ENCODE measurements around the gene SEZ6L2.
"Not testable (repeated sequence)": the region's sequence is repeated elsewhere in the genome, so short reads cannot be mapped to it uniquely, and the experiment has no call there.

SEZ6L2 gene

DNA sequence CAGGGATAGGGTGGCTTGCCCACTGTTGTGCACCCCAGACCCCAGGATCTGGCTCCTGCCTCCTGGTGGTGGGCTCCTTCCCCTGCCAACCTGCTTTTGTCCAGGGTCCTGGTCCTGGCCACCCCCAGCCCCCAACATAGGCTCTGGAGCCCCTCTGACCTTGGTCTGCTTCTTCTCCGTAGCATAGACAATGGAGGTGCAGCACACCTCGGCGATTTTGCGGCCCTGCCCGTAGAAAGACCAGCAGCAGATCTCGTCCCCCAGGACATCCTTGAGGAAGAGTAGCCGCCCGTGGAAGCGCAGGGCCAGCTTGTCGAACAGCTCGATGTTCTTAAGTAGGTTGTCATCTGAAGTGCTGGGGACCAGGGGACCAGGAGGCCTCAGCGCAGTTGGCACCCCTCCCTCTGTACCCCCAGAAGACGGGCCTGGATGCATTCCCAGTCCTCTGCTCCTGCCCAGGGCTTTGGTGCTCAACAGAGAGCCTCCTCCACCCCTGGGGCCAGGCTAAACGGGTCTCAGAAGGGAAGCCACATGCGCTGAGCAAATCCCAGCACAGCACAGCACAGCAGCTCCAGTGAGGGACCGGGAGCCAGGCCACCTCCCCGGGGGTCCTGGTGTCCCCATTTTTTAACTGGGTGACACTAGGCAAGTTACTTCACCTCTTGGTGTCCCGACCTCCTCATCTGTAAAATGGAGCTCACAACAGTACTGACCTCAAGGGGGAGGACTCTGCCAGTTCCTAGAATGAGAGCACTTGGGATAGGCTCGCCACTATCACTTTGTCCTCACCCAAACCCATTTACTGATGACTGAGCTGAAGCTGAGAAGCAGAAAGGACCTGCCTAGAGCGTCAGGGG lies 11.7 kb upstream of the SEZ6L2 start:
- DNase-seq (ENCODE audit: low read depth in 2 of 2), result no peak

DNA sequence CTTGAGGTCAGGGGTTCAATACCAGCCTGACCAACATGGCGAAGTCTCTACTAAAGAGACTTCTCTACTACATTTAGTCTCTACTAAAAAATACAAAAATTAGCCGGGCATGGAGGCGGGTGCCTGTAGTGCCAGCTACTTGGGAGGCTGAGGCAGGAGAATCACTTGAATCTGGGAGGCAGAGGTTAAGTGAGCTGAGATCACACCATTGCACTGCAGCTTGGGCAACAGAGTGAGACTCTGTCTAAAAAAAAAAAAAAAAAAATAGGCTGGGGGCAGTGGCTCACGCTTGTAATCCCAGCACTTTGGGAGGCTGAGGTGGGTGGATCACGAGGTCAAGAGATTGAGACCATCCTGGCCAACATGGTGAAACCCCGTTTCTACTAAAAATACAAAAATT lies 10.5 kb upstream of the SEZ6L2 start:
- DNase-seq (ENCODE audit: low read depth in 2 of 2), result not testable (repeated sequence)

DNA sequence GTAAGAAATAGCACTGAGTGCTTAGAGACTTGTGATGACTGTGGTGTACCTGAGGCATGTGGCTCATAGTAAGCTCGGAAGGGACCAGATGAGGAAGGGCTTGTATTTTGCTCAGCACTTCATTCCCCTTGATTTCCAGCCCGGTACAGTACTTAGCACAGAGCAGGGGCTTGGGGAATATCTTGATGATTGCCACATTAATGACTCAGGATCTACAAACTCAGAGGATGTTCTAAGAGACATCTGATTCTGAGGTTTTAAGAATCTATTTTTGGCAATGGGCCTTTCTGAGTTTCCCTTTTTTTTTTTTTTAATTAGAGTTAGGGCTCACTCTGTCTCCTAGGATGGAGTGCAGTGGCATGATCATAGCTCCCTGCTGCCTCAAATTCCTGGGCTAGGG lies 10.0 kb upstream of the SEZ6L2 start:
- DNase-seq (ENCODE audit: low read depth in 2 of 2), result no peak

DNA sequence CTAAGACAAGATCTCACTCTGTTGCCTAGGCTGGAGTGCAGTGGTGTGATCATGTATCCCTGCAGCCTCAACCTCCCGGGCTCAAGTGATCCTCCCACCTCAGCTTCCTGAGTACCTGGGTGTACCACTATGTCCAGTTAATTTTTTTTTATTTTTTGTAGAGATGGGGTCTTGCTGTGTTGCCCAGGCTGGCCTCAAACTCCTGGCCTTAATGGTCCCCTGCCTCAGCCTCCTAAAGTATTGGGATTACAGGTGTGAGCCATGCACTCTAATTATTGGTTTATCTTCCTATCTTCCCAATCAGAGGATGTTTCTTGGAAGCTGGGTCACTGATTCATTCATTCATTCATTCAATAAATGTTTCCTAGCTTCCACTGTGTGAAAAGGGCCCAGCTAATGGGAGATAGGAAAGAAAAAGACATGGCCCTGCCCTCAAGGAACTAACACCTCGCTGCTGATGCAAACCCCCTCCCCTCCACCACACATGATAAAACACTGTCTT lies 9.4 kb upstream of the SEZ6L2 start:
- no peak for DNase-seq (ENCODE audit: low read depth in 2 of 2)

DNA sequence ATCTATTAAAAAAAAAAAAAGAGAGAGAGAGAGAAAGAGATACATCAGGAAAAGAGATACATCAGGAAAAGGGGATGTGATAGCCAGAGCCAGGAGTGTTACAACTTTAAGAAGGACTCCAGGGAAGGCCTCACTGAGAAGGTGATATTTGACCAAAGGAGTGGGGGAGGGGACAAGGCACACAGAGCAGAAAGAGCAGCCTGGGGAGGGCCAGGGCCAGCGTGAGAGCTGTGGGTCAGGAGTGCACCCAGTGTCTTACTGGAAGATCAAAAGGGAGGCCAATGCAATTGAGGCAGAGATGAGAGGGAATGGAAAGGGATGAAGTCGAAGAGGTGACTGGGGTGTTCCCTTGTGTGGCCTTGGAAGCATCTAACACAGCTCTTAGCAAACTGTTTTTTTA lies 8.6 kb upstream of the SEZ6L2 start:
- no peak for DNase-seq (ENCODE audit: low read depth in 2 of 2)

DNA sequence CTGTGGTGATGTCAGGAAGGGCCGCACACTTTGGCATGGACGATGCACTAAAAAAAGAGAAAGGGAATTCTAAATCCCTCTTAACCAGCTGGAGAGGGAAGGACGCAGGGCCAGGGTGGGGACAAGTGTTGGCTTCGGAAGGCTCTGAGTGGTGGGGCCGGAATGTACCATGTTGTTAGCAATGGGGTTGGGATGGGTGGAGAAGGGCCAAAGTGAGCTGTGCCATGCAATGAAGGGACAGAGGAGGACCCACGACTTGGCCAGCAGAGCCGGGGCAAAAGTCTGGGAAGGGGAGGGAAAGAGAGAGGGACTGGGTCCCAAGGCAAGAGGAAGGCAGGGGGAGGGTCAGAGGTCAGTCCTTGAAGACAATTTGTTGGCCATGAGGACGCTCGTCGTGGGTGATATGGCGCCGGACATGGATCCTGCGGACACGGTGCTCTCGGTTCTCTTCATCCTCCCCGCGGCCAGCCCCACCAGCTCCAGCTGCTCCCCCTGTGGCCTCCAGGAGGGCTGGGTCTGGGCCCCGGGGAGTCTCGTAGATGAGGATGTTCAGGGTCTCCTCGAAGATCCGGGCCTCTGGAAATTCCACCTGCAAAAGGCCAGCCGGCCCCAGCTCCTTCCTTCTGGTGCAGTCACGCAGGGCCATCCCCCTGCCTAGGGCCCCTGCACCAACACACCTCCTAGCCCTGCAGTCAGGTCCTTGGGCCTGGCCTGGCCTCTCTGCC lies 7.3 kb upstream of the SEZ6L2 start:
- no peak for DNase-seq (ENCODE audit: low read depth in 2 of 2)

DNA sequence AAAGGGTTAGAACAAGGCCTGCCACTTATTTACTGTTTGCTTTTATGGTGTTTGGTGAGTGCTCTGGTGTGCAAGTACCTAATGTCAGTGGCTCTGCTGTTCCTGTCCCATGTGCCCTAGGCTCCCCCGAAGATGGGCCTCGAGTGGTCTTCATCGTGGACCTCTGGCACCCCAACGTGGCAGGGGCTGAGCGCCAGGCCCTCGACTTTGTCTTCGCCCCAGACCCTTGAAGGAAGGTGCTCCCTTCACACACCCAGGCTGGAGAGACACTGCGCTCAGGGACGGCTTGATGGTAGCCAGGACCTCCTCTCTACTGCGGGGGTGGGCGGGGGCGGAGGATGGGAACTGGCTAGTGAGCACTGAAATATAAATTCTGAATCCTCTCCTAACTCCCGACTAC lies 6.3 kb upstream of the SEZ6L2 start:
- DNase-seq (ENCODE audit: low read depth in 2 of 2), result no peak

DNA sequence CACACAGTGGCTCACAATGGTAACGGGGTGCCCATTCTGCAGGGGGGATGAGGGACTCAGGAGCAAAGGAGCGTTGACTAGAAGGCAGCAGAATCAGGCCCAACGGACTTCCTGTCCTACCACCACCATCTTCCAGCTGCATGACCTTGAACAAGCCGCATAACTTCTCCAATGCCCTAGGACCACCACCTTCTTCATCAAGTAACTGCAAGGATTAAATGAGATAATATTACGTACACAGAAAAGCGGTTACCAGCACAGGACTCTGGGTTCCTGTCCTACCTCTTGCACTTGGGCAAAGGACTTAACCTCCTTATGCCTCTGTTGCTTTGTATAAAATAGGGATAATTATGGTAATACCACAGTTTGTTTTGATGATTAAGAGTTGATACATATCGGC lies 5.6 kb upstream of the SEZ6L2 start:
- no peak for DNase-seq (ENCODE audit: low read depth in 2 of 2)

DNA sequence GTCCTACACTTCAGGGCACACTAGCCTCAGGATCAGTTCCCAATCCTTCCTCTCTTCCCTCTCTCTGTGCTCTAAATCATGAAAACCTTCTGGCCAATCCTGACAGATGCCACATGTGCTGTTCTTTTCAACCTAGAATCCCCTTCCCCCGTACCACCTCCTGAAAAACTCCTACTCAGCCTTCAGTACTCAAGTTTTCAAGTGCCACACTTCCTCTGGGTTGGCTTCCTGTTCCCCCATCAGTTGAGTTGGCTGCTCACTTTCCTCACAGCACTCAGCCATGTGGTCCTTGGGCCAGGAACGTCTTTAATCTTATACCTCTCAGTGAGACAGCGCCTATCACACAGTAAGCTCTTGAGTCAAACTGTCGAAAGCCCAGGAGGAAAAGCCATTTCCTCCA lies 4.2 kb upstream of the SEZ6L2 start:
- no peak for DNase-seq (ENCODE audit: low read depth in 2 of 2)

DNA sequence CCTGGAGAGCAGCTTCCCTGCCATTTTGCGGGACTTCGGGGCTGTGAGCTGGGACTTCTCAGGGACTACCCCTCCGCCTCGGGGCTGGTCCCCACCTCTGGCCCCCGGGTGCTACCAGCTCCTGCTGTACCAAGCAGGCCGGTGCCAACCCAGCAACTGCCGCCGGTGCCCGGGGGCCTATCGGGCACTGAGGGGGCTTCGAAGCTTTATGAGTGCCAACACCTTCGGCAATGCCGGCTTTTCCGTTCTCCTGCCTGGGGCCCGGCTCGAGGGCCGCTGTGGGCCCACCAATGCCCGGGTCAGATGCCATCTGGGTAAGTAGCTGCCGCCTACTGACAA lies 2.2 kb upstream of the SEZ6L2 start:
- DNase-seq (ENCODE audit: low read depth in 2 of 2), result no peak

DNA sequence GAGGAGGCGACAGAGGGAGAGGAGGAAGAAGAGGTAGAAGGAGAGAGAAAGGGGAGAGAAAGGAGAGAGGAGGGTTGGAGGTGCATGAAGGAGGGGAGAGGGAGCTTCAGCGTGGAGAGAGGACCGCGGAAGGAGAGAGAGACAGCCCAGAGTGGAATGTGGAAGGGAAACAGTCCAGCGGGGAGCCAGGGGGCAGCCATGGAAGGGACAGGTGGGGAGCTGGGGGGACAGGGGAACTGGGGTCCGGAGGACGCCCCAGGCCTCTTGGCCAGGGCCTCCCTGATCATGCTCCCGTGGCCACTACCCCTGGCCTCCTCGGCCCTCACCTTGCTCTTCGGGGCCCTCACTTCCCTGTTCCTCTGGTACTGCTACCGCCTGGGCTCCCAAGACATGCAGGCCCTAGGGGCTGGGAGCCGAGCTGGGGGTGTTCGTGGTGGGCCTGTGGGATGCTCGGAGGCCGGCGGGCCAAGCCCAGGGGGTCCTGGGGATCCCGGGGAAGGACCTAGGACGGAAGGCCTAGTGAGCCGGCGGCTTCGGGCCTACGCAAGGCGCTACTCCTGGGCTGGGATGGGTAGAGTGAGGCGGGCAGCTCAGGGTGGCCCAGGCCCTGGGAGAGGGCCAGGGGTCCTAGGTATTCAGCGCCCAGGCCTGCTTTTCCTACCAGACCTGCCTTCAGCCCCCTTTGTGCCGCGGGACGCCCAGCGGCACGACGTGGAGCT lies 1.7 kb upstream of the SEZ6L2 start:
- no peak for DNase-seq (ENCODE audit: low read depth in 2 of 2)

DNA sequence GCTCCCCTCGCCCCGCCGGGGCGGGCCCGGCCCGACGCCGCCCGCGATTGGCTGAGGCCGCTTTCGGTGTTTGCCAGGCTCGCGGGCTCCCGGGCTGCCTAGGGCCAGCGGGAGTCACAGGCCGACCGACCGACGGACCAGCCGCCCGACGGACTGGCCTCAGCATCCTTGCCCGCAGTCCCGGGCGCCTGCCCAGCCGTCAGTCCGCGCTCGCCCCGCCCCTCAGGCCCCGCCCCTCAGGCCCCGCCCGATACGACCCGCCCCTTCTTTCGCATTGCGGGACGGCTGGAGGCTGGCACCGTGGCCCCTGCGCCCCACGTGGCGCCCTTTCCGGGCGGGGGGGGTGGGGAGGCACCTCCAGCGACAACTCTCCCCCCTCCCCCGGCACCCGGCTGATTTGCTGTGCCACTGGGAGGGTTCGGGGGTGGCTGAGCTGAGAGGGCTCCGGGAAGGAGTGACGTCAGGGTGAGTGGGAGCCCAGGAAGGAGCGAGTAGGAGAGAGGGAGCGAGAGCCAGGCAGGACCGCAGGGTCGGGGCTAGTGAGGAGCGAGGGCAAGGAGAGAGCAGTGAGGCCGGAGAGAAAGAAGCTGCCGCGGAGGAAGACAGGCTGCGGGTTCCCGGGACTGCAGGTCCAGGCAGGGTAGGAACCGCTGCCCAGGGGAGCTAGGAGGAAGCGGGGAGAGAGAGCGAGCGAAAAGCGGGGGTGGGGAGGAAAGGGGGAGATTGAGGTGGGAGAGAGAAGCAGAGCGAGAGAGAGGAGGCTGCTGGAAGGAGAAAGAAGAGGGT lies 945 bp upstream of the SEZ6L2 start, which contains the start of gene ASPHD1:
TSS of gene ASPHD1 (plus strand) at position 387 of the 786 bp plus-strand sequence. CDS start 484 bp downstream, outside the sequence.
- peak in 1 of 2 donors; percentile 6 for DNase-seq (ENCODE audit: low read depth in 2 of 2)

DNA sequence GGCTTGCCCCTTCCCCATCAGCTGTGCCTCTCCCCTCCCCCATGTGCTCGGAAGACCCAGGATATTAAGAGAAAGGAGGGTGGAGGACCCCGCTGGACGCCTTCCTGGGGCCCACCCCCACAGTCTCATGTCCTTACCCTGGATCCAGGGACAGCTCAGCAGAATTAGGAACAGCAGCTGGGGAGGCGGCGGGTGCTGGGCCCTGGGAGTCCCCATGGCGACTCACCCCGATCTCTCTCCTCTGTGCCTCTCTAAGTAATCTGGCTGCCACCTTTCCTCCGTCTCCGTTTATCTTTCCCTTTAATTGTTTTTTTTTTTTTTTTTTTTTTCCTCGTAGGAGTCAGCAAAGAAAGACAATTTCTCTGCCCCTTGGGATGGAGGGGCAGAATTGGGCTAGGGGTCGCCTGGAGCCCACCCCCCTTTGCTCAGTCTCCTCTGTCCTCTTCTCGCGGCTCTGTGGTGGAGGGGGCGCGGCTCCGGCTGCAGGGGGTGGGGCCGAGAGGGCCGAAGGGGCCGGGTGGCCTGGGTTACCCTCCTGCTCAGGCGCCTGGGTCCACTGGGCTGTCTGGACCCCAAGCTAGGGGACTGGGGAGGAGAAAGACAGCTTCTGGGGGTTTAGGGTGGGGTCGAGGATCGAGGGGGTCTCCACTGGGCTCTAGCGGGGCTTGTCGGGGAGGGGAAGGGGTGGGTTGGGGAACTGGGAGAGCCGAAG lies 390 bp downstream of the SEZ6L2 start:
- DNase-seq (ENCODE audit: low read depth in 2 of 2), result no peak

DNA sequence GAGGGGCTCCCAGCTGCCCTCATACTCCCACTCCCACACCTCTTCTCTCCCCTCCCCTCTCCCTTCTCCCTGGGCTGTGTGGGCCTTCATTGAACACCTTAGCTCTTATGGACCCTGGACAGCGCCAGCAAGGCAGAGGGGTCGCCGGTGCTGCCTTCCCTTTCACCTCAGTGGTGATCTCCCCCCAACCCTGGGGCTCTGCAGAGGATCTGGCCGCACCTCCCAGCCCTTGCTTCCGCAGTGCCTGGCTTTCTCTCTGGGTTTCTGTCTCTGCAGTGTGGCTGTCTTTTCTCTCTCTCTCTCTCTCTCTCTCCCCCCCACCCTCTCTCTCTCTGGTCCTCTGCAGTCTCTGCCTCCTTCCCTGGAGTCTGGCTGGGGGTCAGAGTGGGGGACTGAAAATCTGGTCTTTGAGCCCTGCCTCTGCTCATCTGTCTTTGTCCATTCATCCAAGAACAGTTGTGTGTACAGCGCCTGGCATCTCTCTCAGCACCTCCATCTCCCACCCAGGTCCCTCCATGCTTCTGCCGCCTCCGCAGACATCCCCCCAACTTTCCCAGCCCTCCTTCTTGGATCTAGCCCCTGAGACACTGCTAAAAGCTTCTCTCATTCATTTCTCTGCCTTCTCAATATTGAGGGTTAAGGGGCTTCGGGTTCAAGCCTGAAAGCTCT lies 1.1 kb downstream of the SEZ6L2 start:
- DNase-seq (ENCODE audit: low read depth in 2 of 2), result no peak

DNA sequence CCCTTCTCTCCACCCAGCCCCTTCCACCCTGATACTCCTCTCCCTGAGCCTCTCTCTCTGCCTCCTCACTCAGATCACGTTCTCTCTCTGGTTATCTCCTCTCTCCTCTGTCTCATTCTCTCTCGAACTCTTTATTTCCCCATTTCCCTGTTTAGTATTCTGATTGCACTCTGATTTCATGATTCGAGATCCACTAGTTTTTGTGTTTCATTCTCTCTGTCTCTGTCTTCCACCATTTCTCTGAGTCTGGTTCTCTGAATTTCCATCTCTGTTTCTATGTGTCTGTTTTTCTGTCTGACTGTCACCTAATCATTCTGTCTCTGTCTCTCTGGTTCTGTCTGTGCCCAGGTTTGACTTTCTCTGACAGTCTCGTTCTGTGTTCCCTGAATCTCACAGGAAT lies 2.0 kb downstream of the SEZ6L2 start:
- no peak for DNase-seq (ENCODE audit: low read depth in 2 of 2)

DNA sequence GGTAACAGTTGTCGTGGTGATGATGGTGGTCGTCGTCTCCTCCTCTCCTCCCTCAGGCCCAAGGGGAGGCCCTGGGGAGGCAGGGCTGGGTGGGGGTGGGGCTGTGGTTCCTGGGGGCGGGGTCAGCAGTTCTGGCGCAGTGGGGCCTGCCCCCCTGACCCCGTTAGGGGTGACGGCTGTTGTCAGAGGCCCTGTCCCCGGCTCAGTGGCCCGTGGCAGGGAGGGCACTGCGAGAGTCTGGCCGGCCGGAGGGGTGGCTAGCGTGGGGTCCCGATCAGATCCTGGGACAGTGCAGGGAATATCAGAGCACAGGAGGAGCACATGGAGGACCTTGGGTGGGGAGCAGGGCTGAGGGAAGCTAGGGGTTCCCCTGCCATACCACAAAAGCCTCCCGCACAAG lies 2.5 kb downstream of the SEZ6L2 start:
- DNase-seq (ENCODE audit: low read depth in 2 of 2), result no peak

DNA sequence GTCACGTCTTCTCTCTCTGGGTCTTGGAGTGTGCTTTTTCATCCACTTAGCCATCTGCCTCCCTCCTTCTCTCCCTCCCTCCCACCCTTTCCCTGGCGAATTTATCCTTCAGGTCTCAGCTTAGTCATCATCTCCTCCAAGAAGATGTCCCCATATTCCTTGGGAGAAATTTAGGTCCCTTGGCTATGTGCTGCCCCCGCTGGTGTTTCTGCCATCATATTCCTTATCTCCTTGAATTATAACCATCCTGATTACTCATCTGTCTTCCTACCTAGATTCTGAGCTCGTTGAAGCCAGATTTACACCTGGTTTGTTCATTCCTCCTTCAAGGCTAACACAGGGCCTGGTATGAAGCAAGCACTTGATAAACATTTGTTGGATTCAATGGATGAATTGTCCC lies 5.0 kb downstream of the SEZ6L2 start:
- DNase-seq (ENCODE audit: low read depth in 2 of 2), result no peak

DNA sequence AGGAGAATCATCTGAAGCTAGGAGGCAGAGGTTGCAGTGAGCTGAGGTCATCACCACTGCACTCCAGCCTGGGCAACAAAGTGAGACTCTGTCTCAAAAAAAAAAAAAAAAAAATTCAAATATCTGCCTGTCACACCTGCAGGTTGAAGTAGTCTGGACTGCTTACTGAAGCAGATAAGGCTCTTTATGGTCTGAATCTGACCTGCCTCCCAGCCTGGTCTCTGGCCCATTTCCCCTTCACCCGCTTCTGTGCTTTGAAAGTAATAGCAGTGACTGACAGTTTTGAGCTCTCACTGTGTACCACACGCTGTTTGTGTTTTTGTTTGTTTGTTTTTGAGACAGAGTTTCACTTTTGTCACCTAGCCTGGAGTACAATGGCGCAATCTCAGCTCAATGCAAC lies 5.8 kb downstream of the SEZ6L2 start:
- DNase-seq (ENCODE audit: low read depth in 2 of 2), result no peak

DNA sequence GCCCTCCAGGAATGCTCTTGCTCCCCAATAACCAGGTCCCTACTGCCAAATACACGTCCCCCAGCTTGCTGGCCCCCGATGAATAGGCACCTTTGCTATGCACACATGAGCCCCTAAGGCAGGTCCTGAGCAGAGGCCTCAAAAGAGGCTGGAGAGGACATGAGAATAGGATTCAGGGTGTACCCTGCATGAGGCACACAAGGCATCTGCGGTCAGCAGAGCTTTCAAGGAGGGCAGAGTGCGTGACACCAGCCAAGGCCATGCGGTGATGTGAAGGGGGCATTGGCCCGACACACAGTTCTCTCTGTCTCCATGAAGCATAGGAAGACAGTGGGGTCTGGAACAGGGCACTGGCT lies 6.9 kb downstream of the SEZ6L2 start:
- DNase-seq (ENCODE audit: low read depth in 2 of 2), result no peak
